Liver (tissue), 9 donors: ENCODE results near the gene RNF181. TPM values are rescaled to one million over a fixed set of nuclear protein-coding genes. Genes with fewer than 3 reads are reported as not detected.

Experiments used
- DNase-seq: peaks from one replicate; pipeline ENCODE4 v3.0.0-alpha.2; 2017; ENCODE audit warnings: low spot score
- H3K27ac ChIP-seq, 2 donors: one replicate each; pipeline ENCODE4 v1.7.0; 2013; ENCODE audit warnings: inconsistent platforms in 2 of 2, low read length in 2 of 2, control low read depth in 1 of 2, low read depth in 1 of 2, mild to moderate bottlenecking in 1 of 2
- H3K27me3 ChIP-seq, 4 donors: one replicate each; pipeline versions ENCODE4 v1.6.1 to v1.7.0; 2013; ENCODE audit warnings: low read length in 3 of 4, inconsistent platforms in 1 of 4, mild to moderate bottlenecking in 1 of 4, moderate library complexity in 1 of 4; ENCODE audit not compliant: control insufficient read depth in 4 of 4, insufficient read depth in 4 of 4
- H3K36me3 ChIP-seq, 4 donors: one replicate each; pipeline versions ENCODE4 v1.6.1 to v1.7.0; 2013; ENCODE audit warnings: low read length in 3 of 4, mild to moderate bottlenecking in 3 of 4, low read depth in 1 of 4, moderate library complexity in 1 of 4; ENCODE audit not compliant: control insufficient read depth in 4 of 4, insufficient read depth in 3 of 4
- H3K4me1 ChIP-seq, 4 donors: one replicate each; pipeline versions ENCODE4 v1.6.1 to v1.7.0; 2013; ENCODE audit warnings: low read length in 3 of 4, mild to moderate bottlenecking in 3 of 4, moderate library complexity in 1 of 4; ENCODE audit not compliant: control insufficient read depth in 4 of 4, insufficient read depth in 4 of 4
- H3K4me3 ChIP-seq, 3 donors: one replicate each; pipeline versions ENCODE4 v1.6.1 to v1.7.0; 2013; ENCODE audit warnings: low read length in 3 of 3, control low read depth in 1 of 3, low read depth in 1 of 3, mild to moderate bottlenecking in 1 of 3
- H3K9ac ChIP-seq, 2 donors: one replicate each; pipeline ENCODE4 v1.7.0; 2013; ENCODE audit warnings: low read length in 2 of 2, mild to moderate bottlenecking in 2 of 2, moderate library complexity in 2 of 2, control low read depth in 1 of 2, low read depth in 1 of 2
- H3K9me3 ChIP-seq, 4 donors: one replicate each; pipeline versions ENCODE4 v1.6.1 to v1.7.0; 2013; ENCODE audit warnings: low read length in 3 of 4; ENCODE audit not compliant: control insufficient read depth in 4 of 4
- EGR1 ChIP-seq, 2 donors: IDR thresholded peaks; 2 replicates each; pipeline ENCODE4 v1.6.1; 2016 to 2018; ENCODE audit warnings: antibody characterized with exemption in 2 of 2, low read depth in 2 of 2
- FOXA1 ChIP-seq: IDR thresholded peaks from 2 replicates; pipeline ENCODE4 v1.6.1; 2016; ENCODE audit warnings: antibody characterized with exemption
- FOXA2 ChIP-seq: IDR thresholded peaks from 2 replicates; pipeline ENCODE4 v1.6.1; 2016; ENCODE audit warnings: antibody characterized with exemption
- HNF4A ChIP-seq, 2 donors: conservative IDR thresholded peaks; 2 replicates each; pipeline ENCODE4 v1.6.1; 2016; ENCODE audit warnings: antibody characterized with exemption in 2 of 2, mild to moderate bottlenecking in 2 of 2
- HNF4G ChIP-seq: IDR thresholded peaks from 2 replicates; pipeline ENCODE4 v1.6.1; 2016; ENCODE audit warnings: antibody characterized with exemption
- NR2F2 ChIP-seq: IDR thresholded peaks from 2 replicates; pipeline ENCODE4 v1.6.1; 2016; ENCODE audit warnings: antibody characterized with exemption
- RAD21 ChIP-seq, 2 donors: IDR thresholded peaks; 2 replicates each; pipeline ENCODE4 v1.6.1; 2016; ENCODE audit warnings: antibody characterized with exemption in 2 of 2, mild to moderate bottlenecking in 2 of 2
- RXRA ChIP-seq, 2 donors: IDR thresholded peaks; 2 replicates each; pipeline ENCODE4 v1.6.1; 2017 to 2018; ENCODE audit warnings: antibody characterized with exemption in 2 of 2, mild to moderate bottlenecking in 1 of 2
- TAF1 ChIP-seq: conservative IDR thresholded peaks from 2 replicates; pipeline ENCODE4 v1.6.1; 2016; ENCODE audit warnings: antibody characterized with exemption, mild to moderate bottlenecking
- YY1 ChIP-seq: IDR thresholded peaks from 2 replicates; pipeline ENCODE4 v1.6.1; 2016; ENCODE audit warnings: antibody characterized with exemption, mild to moderate bottlenecking
- WGBS: extraction: QIAGEN DNeasy Blood & Tissue Kit; methylation state at CpG from one replicate; pipeline ENCODE4 v1.1.7; 2013; 5-methylcytosine and 5-hydroxymethylcytosine counted together
- polyA plus RNA-seq, 2 donors: library from polyadenylated mRNA; stranded (reverse) in 1 of 2; unstranded in 1 of 2; fragments of 200-250 nt in 1 of 2; fragments of >200 nt in 1 of 2; fragmentation: Nextera tagmentation in 1 of 2; extraction: Ambion mirVana in 1 of 2; gene quantifications; one replicate each; pipeline versions ENCODE4 v1.2.1 to v1.2.3, GENCODE V29; 2013 to 2015
- total RNA-seq, 2 donors: library from RNA; depleted of rRNA; stranded (reverse); fragments of >200 nt; gene quantifications; one replicate each; pipeline ENCODE4 v1.2.3, GENCODE V29; 2014
- TF ChIP-seq, protein P1 (sequence below): IDR thresholded peaks from 2 replicates; pipeline ENCODE4 v1.6.1; 2016; ENCODE audit warnings: antibody characterized with exemption
- TF ChIP-seq, protein P2 (sequence below): IDR thresholded peaks from 2 replicates; pipeline ENCODE4 v1.6.1; 2016; ENCODE audit warnings: antibody characterized with exemption, mild to moderate bottlenecking
- TF ChIP-seq, protein P3 (sequence below): IDR thresholded peaks from 2 replicates; pipeline ENCODE4 v1.6.1; 2016; ENCODE audit warnings: antibody characterized with exemption
- TF ChIP-seq, protein P4 (sequence below): IDR thresholded peaks from 2 replicates; pipeline ENCODE4 v1.6.1; 2016; ENCODE audit warnings: antibody characterized with exemption
- donor health status: healthy.
- donor health status: healthy.
- donor health status: healthy.
- donor health status: healthy.
- donor health status: healthy.

RNF181 gene
- total and polyA plus RNA-seq, 4 donors, result 101 to 195 (median 114) TPM

DNA sequence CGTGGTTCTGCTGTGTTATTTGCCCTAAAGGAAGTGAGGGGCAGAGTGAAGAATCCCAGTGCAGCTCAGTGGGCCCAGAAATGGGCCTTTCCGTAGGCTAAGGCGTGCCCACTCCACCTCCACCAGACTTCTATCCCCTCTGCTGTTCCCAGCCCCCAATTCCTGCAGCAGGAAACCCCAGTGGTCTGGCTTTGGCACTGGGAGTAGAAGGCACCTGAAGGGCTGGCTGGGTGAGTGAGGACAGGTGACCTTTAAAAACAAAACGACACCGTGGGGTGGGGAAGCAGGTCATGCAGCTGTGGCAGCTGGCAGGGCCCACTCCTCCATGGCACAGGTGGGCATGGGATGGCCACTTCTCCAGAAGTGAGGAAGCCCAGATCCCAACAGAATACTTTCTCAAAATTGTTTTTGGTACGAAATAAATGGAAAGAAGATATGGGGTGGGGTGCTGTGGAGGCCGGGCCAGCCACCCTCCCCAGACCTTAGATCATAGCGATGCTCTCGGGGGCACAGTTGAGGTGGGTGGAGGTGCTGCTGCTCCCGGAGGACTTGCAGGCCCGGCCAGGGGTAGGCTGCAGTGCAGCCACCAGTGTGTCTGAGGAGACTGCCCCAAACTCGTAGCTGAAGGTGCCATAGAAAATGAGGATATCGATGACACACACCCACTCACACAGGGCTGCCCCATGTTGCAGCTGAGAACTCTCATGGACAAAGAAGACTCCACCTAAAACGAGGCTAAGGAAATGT, 3.2 kb downstream of the RNF181 start:
- WGBS, result 79% methylated on average over 14 of the region's 14 CpGs
- Histone ChIP-seq H3K27ac (no peak overlapping the region), H3K36me3 (peaks cover 3 to 16% (median 6%) of the 10 kb centered on the region in 4 donors), H3K27me3 (no peaks in the 10 kb centered on the region), H3K4me3 (no peak overlapping the region), H3K4me1 (peaks cover 16 to 61% (median 47%) of the 10 kb centered on the region in 4 donors), H3K9me3 (no peaks in the 10 kb centered on the region), H3K9ac (no peak overlapping the region)
- no peak for DNase-seq
- TF ChIP-seq EGR1 (IDR thresholded peaks at IDR 0.05; ENCODE audit: low read depth in 2 of 2), result no peak
- no peak for TF ChIP-seq TAF1
- TF ChIP-seq, protein P1, sequence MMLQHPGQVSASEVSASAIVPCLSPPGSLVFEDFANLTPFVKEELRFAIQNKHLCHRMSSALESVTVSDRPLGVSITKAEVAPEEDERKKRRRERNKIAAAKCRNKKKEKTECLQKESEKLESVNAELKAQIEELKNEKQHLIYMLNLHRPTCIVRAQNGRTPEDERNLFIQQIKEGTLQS, result no peak
- TF ChIP-seq RAD21 (IDR thresholded peaks at IDR 0.05), result no peak
- TF ChIP-seq NR2F2, result no peak
- TF ChIP-seq, protein P2, sequence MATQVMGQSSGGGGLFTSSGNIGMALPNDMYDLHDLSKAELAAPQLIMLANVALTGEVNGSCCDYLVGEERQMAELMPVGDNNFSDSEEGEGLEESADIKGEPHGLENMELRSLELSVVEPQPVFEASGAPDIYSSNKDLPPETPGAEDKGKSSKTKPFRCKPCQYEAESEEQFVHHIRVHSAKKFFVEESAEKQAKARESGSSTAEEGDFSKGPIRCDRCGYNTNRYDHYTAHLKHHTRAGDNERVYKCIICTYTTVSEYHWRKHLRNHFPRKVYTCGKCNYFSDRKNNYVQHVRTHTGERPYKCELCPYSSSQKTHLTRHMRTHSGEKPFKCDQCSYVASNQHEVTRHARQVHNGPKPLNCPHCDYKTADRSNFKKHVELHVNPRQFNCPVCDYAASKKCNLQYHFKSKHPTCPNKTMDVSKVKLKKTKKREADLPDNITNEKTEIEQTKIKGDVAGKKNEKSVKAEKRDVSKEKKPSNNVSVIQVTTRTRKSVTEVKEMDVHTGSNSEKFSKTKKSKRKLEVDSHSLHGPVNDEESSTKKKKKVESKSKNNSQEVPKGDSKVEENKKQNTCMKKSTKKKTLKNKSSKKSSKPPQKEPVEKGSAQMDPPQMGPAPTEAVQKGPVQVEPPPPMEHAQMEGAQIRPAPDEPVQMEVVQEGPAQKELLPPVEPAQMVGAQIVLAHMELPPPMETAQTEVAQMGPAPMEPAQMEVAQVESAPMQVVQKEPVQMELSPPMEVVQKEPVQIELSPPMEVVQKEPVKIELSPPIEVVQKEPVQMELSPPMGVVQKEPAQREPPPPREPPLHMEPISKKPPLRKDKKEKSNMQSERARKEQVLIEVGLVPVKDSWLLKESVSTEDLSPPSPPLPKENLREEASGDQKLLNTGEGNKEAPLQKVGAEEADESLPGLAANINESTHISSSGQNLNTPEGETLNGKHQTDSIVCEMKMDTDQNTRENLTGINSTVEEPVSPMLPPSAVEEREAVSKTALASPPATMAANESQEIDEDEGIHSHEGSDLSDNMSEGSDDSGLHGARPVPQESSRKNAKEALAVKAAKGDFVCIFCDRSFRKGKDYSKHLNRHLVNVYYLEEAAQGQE, result no peak
- no peak for TF ChIP-seq FOXA1
- no peak for TF ChIP-seq HNF4G
- TF ChIP-seq FOXA2, result no peak
- TF ChIP-seq RXRA (IDR thresholded peaks at IDR 0.05), result no peak
- TF ChIP-seq, protein P3, sequence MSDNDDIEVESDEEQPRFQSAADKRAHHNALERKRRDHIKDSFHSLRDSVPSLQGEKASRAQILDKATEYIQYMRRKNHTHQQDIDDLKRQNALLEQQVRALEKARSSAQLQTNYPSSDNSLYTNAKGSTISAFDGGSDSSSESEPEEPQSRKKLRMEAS, result no peak
- TF ChIP-seq HNF4A (conservative IDR thresholded peaks at IDR 0.05), result no peak
- TF ChIP-seq, protein P4, sequence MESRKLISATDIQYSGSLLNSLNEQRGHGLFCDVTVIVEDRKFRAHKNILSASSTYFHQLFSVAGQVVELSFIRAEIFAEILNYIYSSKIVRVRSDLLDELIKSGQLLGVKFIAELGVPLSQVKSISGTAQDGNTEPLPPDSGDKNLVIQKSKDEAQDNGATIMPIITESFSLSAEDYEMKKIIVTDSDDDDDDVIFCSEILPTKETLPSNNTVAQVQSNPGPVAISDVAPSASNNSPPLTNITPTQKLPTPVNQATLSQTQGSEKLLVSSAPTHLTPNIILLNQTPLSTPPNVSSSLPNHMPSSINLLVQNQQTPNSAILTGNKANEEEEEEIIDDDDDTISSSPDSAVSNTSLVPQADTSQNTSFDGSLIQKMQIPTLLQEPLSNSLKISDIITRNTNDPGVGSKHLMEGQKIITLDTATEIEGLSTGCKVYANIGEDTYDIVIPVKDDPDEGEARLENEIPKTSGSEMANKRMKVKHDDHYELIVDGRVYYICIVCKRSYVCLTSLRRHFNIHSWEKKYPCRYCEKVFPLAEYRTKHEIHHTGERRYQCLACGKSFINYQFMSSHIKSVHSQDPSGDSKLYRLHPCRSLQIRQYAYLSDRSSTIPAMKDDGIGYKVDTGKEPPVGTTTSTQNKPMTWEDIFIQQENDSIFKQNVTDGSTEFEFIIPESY, result no peak
- TF ChIP-seq YY1, result no peak

DNA sequence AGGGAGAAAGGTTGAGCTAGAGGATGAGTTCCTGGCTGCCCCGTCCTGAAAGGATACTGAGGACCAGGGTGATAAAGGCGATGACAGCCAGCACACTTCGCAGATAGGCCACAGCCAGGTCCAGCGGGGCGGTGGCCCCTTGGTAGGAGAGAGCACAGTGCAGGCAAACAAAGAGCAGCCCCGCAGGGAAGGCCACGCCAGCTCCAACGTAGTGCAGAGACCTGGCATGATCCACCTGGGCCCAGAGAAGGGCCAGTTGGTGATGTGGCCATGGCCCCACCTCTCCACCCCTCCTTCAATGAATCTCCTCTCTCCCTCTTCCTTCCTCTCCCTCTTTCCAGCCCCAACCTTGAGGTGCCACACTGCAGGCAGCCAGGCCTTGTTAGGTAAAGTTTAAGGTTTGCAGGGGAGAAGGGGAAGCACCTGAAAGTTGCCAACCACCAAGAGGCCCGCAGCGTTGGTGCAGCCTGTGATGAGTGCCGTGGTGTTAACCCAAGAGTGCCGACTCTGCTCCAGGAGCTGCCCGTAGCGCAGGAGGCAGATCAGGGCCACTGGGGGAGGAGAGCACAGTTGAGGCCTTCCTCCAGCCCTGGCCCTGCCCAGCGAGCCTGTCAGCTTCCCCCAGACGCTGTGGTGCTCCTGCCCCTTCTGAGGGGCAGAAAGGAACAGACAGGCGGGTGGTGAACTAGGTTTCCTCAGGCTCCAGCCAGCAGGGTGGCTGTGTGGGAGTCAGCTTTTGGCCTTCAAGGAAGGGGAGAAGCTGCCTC, 4.1 kb downstream of the RNF181 start:
- Histone ChIP-seq H3K4me3 (no peak overlapping the region), H3K4me1 (peaks cover 15 to 62% (median 51%) of the 10 kb centered on the region in 4 donors), H3K9me3 (no peaks in the 10 kb centered on the region), H3K36me3 (peaks cover 3 to 16% (median 6%) of the 10 kb centered on the region in 4 donors), H3K27ac (no peak overlapping the region), H3K9ac (no peak overlapping the region), H3K27me3 (no peaks in the 10 kb centered on the region)
- TF ChIP-seq YY1, result no peak
- TF ChIP-seq, protein P4, result no peak
- DNase-seq, result no peak
- WGBS, result 77% methylated on average over 17 of the region's 17 CpGs
